HG03108 (cell line): ENCODE measurements around the gene RYR3.
"Not testable (repeated sequence)": the region's sequence is repeated elsewhere in the genome, so short reads cannot be mapped to it uniquely, and the experiment has no call there.

Experiments used
- ATAC-seq: cut with Tn5 transposase; IDR thresholded peaks from one replicate; pipeline ENCODE4 v1.9.1; 2021; ENCODE audit warnings: moderate library complexity; ENCODE audit not compliant: unreplicated experiment

Gene RYR3

DNA sequence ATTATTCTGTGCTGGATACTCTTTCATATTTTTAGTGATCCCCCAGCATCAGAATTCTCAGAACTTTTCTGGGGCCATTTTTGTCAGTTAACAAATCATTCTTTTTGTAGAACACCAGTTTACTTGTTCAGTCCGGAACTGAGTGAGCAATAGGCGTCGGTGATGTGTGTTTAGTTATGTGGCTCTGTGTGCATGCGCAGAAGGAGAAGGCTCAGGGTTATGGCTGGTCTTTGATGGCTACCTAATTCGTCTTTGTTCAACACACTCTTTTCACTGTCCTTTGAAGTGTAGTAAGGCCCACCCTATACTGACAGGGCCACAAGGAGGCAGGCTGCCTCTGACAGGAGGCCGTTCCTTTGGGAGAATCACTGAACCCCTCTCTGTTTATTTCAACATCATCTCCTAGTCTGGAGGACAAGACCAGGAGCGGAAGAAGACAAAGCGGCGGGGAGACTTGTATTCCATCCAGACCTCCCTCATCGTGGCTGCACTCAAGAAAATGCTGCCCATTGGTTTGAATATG, 499.4 kb downstream of the RYR3 start:
- no peak for ATAC-seq

GRCh38 chr15:33810806-33811205, 500.0 kb downstream of the RYR3 start:
- no peak for ATAC-seq

- ATAC-seq: no peak
Measured at GRCh38 chr15:33813891-33814290, 503.1 kb downstream of the RYR3 start.

DNA sequence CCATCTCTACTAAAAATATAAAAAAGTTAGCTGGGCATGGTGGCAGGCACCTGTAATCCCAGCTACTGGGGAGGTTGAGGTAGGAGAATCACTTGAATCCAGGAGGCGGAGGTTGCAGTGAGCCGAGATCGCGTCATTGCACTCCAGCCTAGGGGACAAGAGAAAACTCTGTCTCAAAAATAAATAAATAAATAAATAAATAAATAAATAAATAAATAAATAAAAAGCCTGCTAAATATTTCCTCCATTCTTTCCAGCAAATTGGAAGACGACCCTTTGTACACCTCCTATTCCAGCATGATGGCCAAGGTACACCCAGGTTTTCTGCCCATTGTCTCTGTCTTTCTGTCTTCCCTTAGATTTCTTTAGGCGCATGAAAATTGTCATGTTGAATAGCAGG, 508.7 kb downstream of the RYR3 start:
- ATAC-seq: not testable (repeated sequence)

DNA sequence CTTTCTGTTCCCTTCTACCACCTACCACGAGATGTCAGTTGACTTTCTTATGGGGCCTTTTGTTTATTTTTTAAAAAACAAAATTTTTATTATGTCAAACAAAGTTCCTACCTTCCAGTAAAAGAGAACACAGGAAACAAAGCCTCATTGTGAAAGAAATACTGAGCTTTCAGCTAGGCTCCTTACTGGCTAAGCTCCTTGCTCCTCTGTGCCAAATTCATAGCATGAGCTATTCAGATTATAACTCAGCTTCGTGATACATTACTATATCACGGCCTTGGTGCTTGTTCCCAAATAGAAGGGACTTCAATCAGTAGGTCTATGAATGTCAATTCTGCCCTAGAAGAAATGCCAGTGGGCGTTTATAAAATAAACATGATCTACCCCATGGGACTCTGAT, 511.7 kb downstream of the RYR3 start:
- ATAC-seq: no peak

DNA sequence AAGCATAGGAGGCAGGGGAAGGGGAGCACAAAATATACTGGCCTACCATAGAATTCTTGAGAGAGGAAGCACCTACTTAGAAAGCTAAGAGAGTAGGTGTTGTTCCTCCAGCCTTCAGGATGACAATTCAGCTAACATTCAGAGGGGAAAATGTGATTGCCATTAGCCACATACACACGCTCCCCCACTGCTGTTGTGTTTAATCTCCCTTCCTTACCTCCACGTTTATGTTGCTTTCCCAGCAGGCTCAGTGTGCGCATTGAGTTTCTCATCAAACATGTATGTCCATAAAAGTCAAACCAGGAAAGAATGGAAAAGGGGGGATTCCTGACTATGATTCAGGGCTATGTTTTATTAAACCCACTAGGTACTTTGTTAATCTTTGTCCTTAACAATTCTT, 512.4 kb downstream of the RYR3 start:
- ATAC-seq: no peak

GRCh38 chr15:33825453-33825852, 514.7 kb downstream of the RYR3 start:
- no peak for ATAC-seq

- no peak for ATAC-seq
Measured at GRCh38 chr15:33826201-33826600, 515.4 kb downstream of the RYR3 start.

GRCh38 chr15:33830351-33830750, 519.6 kb downstream of the RYR3 start:
- no peak for ATAC-seq

GRCh38 chr15:33831646-33832045, 520.9 kb downstream of the RYR3 start:
- no peak for ATAC-seq

GRCh38 chr15:33834892-33835743, 524.4 kb downstream of the RYR3 start:
- no peak for ATAC-seq

DNA sequence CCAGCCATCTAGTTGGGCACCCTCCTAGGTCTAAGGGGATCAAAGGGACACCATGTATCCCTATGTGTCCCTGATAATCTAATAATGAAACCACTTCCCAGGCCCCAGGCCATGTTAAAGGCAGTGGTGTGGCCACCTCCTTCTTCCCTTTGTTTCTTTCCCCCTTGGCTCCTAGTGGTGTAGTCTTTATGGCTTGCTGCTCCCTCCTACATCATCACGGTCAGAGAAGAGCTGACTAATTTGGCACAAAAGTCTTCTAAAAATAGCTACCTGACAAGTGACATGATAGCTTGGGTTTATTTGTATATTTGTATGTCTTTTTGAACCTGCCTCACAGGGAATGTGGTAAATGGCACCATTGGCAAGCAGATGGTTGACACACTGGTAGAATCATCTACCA, 526.5 kb downstream of the RYR3 start:
- ATAC-seq: no peak

DNA sequence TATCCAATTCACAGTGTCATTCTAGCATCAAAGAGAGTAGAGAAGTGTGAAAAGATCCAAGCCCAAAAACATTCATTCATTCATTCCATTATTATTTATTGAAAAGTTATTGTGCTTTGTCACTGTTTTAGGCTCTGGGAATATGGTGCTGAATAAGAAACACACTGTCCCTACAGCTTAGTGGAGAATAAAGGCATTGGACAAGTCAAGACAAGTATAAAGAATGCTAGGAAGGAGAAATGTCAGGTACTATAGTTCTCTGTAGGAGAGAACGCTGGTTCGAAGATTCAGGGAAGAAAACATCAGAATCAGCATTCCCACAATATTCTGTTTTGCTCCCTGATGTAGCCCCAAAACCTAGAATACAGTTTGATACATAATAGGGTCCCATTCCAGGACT, 528.8 kb downstream of the RYR3 start:
- ATAC-seq: no peak

DNA sequence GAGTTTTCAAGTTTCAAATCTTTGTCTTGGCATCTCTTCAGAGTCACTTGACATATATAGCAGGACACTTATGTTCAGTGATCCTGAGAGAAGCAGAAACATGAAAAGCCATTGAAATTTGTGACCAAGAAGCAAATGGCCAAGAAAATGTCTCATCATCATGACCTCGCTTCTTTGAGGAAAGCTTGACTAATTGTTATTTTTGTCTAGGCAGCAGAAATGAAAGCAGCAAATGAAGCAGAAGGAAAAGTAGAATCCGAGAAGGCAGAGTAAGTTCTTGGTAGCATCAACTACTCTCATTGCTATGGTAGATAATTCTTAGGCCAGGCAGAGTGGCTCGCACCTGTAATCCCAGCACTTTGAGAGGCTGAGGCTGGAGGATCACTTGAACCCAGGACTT, 529.8 kb downstream of the RYR3 start:
- no peak for ATAC-seq

DNA sequence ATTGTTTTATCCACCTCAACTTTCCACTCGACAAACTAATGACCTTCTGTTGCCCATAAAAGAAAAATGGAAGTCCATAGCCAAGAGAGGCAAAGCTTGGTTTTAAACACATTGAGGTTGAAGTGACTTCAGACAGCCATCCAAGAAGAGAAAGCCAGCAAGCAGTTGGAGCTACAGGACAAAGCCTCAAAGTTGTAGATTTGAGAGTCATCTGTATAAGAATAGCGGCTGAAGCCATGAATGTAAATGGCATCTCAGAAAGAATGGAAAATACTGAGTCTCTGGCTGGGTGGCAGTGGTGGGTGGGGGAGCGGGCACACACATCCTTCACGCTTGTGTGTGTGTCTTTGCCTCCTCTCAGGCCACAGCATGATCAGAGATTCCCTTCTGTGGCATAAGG, 533.4 kb downstream of the RYR3 start:
- no peak for ATAC-seq

- ATAC-seq: no peak
Measured at GRCh38 chr15:33844597-33844996, 533.8 kb downstream of the RYR3 start.

DNA sequence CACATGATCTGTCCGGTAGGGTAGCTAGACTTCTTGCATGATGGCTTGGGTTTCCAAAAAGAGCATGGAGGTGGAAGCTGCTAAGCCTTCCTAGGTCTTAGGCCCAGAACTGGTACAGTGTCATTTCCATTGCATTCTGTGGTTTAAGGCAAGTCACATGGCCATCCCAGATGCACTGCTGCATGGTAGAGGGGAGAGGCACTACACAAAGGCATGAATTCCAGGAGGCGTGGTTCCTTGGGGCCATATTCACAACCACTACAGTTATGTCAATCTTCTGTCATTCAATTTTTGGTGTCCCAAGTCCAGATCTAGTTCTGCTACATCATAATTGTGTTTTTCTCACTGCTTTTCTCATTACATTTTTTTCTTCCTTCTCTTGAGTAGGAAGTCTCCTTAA, 535.4 kb downstream of the RYR3 start:
- no peak for ATAC-seq

GRCh38 chr15:33846862-33847261, 536.1 kb downstream of the RYR3 start:
- no peak for ATAC-seq

- ATAC-seq: no peak
Measured at GRCh38 chr15:33848011-33848410, 537.2 kb downstream of the RYR3 start.

GRCh38 chr15:33851079-33851478, 540.3 kb downstream of the RYR3 start:
- no peak for ATAC-seq

DNA sequence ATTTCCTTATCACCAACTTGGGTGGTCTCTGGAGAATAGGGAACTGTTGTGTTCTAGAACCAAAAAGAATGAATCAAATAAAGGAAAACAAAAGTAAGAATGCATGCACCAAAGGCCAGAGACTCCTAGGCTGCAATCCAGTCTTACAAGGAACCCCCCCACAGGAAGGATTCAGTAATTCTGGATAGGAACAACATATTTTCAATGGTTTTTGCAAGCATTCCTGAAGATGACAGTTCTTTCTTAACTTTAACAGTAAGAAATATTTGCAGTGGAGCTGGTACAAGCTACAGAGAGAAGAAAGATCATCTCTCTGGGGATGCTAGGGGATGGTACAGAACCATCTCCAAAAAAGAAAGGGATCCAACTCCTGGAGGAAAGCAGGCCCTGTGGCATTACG, 541.3 kb downstream of the RYR3 start:
- no peak for ATAC-seq

GRCh38 chr15:33852570-33852969, 541.8 kb downstream of the RYR3 start:
- no peak for ATAC-seq

DNA sequence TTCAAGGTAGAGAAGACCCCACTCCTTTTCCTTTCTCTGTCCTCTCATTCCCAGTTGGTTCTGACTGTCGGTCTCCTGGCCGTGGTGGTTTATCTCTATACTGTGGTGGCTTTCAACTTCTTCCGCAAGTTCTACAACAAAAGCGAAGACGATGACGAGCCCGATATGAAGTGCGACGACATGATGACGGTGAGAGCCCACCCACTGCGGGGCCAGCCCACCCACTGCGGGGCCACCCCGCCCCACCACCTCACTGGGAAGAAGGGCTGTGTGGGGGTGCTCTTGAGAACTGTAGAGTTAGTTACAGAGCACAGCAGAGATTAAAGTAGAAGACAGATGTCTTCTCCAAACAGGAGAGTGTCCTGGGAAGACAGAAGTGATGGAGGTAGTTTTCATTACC, 547.0 kb downstream of the RYR3 start:
- ATAC-seq: no peak
